Measurements from ENCODE around the gene PNMA8B.

PNMA8B gene

GRCh38 chr19:46451352-46451751 lies 44.3 kb downstream of the PNMA8B start:
- no peak for DNase-seq (ENCODE audit: low read depth in 1 of 2, low spot score in 1 of 2)
- in situ Hi-C loops (cut with HindIII; ENCODE audit: low pct_unique_long_range_greater_than_20kb, low sequenced_read_pairs) = no loop called here
- TF ChIP-seq JUND (IDR thresholded peaks at IDR 0.05; ENCODE audit: low read depth) = no peak

GRCh38 chr19:46450737-46451136 lies 44.9 kb downstream of the PNMA8B start:
- no peak for TF ChIP-seq JUND (IDR thresholded peaks at IDR 0.05; ENCODE audit: low read depth)
- in situ Hi-C loops (cut with HindIII; ENCODE audit: low pct_unique_long_range_greater_than_20kb, low sequenced_read_pairs) = no loop called here
- no peak for DNase-seq (ENCODE audit: low read depth in 1 of 2, low spot score in 1 of 2)

DNA sequence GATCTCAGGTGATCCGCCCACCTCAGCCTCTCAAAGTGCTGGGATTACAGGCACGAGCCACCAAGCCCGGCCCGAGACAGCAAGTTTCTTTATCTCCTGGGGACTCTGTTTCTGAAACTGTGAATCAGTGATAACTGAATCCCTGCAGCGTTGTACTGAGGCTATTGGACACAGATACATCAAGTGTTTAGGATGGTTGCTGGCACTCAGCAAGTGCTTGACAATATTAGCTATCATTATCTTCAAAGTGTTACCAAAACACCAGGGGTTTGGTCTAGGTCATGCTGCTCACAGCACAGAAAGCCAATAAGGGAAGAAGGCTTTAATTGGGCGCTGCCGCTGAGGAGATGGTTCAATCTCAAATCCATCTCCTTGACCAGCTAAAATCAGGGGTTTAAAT lies 46.4 kb downstream of the PNMA8B start:
- in situ Hi-C loops (cut with HindIII; ENCODE audit: low pct_unique_long_range_greater_than_20kb, low sequenced_read_pairs) = no loop called here
- no peak for TF ChIP-seq JUND (IDR thresholded peaks at IDR 0.05; ENCODE audit: low read depth)
- no peak for DNase-seq (ENCODE audit: low read depth in 1 of 2, low spot score in 1 of 2)

GRCh38 chr19:46448601-46449000 lies 47.1 kb downstream of the PNMA8B start:
- in situ Hi-C loops (cut with HindIII; ENCODE audit: low pct_unique_long_range_greater_than_20kb, low sequenced_read_pairs) = no loop called here
- TF ChIP-seq JUND (IDR thresholded peaks at IDR 0.05; ENCODE audit: low read depth) = no peak
- DNase-seq (ENCODE audit: low read depth in 1 of 2, low spot score in 1 of 2) = no peak

DNA sequence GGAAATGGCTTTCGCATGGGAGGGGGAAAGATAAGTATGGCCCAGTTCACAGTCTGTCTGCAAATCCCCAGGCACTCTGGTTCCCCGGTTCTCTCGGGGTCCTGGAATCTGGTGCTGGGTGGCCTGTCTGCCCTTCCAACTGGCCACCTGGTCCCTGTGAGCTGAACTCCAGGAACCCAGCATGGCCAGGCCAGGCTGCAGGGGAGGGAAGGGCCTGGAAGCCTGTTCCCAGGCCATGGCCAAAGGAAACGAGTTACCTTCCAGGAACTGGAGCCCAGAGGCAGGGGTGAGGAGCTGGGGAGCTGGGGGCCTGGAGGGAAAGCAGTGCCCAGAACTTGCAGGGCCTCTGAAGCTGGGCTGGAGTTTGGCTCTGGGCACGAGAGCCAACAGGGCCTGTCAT lies 47.8 kb downstream of the PNMA8B start:
- no peak for DNase-seq (ENCODE audit: low read depth in 1 of 2, low spot score in 1 of 2)
- TF ChIP-seq JUND (IDR thresholded peaks at IDR 0.05; ENCODE audit: low read depth) = no peak
- in situ Hi-C loops (cut with HindIII; ENCODE audit: low pct_unique_long_range_greater_than_20kb, low sequenced_read_pairs) = no loop called here

GRCh38 chr19:46447006-46447405 lies 48.7 kb downstream of the PNMA8B start:
- no peak for DNase-seq (ENCODE audit: low read depth in 1 of 2, low spot score in 1 of 2)
- TF ChIP-seq JUND (IDR thresholded peaks at IDR 0.05; ENCODE audit: low read depth) = no peak
- in situ Hi-C loops (cut with HindIII; ENCODE audit: low pct_unique_long_range_greater_than_20kb, low sequenced_read_pairs) = no loop called here

DNA sequence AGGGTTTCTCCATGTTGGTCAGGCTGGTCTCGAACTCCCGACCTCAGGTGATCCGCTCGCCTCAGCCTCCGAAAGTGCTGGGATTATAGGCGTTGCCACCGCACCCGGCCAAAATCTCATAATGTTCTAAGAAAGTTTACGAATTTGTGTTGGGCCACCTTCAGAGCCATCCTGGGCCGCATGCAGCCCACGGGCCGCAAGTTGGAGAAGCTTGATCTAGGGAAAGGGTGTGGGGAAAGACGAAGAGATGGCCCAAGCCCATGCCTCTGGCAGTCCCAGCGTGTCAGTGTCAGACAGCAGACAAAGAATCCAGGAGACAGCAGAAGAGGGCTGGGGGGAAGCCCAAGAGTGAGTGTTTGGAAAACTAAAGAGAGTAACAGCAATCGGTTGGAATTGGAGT lies 49.6 kb downstream of the PNMA8B start:
- in situ Hi-C loops (cut with HindIII; ENCODE audit: low pct_unique_long_range_greater_than_20kb, low sequenced_read_pairs) = no loop called here
- TF ChIP-seq JUND (IDR thresholded peaks at IDR 0.05; ENCODE audit: low read depth) = no peak
- DNase-seq (ENCODE audit: low read depth in 1 of 2, low spot score in 1 of 2) = no peak

GRCh38 chr19:46442808-46443450 lies 52.7 kb downstream of the PNMA8B start:
- no peak for TF ChIP-seq JUND (IDR thresholded peaks at IDR 0.05; ENCODE audit: low read depth)
- no peak for DNase-seq (ENCODE audit: low read depth in 1 of 2, low spot score in 1 of 2)
- in situ Hi-C loops (cut with HindIII; ENCODE audit: low pct_unique_long_range_greater_than_20kb, low sequenced_read_pairs) = no loop called here

- in situ Hi-C loops (cut with HindIII; ENCODE audit: low pct_unique_long_range_greater_than_20kb, low sequenced_read_pairs) = no loop called here
- DNase-seq (ENCODE audit: low read depth in 1 of 2, low spot score in 1 of 2) = no peak
- TF ChIP-seq JUND (IDR thresholded peaks at IDR 0.05; ENCODE audit: low read depth) = no peak
Measured at GRCh38 chr19:46441866-46442265, 53.8 kb downstream of the PNMA8B start.

All from T47D (cell line).